Measurements from ENCODE around the gene CABP1.

Gene CABP1

DNA sequence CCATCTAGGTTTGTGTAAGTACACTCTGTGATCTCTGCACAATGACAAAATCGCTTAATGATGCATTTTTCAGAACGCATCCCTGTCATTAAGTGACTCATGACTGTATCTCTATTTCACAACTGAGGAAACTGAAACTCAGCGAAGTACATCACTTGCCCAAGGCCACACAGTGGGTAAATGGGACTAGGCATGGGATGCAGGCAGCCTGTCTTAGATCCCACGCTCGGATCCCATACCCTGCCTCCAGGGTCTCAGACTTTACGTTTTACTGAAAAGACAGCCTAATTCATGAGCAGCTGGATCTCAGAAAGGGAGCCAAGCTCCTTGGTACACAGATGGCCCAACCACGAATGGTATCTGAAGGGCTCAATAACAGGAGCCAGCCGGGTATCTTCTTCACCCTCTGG is 44.1 kb downstream of the CABP1 start:
- Mint-ChIP-seq H3K4me1 (peaks cover 20% of the 10 kb centered on the region), H3K9me3 (no peaks in the 10 kb centered on the region), H3K36me3 (ENCODE audit: insufficient read depth) (peaks cover 11% of the 10 kb centered on the region), H3K27ac (ENCODE audit: low read depth) (peak overlapping the region; percentile 49), H3K27me3 (no peaks in the 10 kb centered on the region), H3K4me3 (peak overlapping the region; percentile 83)
- ATAC-seq (replicated peaks; ENCODE audit: extremely low read depth, poor library complexity, severe bottlenecking) (no peak), DNase-seq (ENCODE audit: low spot score in 2 of 2) (no peak)

DNA sequence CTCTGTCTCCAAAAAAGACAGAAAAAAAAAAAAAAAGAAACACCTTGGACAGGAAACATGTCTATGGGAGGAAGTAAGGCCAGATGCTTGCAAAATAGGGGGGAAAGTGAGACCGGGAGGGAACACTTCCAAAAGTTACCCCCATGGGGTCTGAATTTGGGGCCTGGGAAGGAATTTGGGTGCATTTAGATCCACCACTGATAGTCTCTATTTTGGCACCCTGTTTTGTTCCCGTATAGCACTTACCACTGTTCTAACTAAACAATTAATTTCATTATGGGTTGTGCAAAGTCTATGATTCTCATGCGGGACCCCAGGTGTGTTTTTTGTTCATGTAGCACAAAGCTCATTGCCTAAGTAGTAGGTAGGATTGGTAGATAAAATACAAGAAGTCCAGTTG is 45.1 kb downstream of the CABP1 start:
- H3K27ac Mint-ChIP-seq (ENCODE audit: low read depth) = peak overlapping the region; percentile 75
- H3K4me3 Mint-ChIP-seq = peak overlapping the region; percentile 83
- H3K4me1 Mint-ChIP-seq = peaks cover 20% of the 10 kb centered on the region
- DNase-seq (ENCODE audit: low spot score in 2 of 2) = no peak
- peaks cover 11% of the 10 kb centered on the region for H3K36me3 Mint-ChIP-seq (ENCODE audit: insufficient read depth)
- no peak for ATAC-seq (replicated peaks; ENCODE audit: extremely low read depth, poor library complexity, severe bottlenecking)
- H3K9me3 Mint-ChIP-seq = no peaks in the 10 kb centered on the region
- no peaks in the 10 kb centered on the region for H3K27me3 Mint-ChIP-seq

- ATAC-seq (replicated peaks; ENCODE audit: extremely low read depth, poor library complexity, severe bottlenecking) = peak; percentile 84
- DNase-seq (ENCODE audit: low spot score in 2 of 2) = peak; percentile 93 to 95
- Mint-ChIP-seq H3K36me3 (ENCODE audit: insufficient read depth) (peaks cover 11% of the 10 kb centered on the region), H3K9me3 (no peaks in the 10 kb centered on the region), H3K4me3 (peak overlapping the region; percentile 83), H3K27ac (ENCODE audit: low read depth) (peak overlapping the region; percentile 75), H3K27me3 (no peaks in the 10 kb centered on the region), H3K4me1 (peaks cover 24% of the 10 kb centered on the region)
Observed at GRCh38 chr12:120686151-120686689, 45.8 kb downstream of the CABP1 start.

DNA sequence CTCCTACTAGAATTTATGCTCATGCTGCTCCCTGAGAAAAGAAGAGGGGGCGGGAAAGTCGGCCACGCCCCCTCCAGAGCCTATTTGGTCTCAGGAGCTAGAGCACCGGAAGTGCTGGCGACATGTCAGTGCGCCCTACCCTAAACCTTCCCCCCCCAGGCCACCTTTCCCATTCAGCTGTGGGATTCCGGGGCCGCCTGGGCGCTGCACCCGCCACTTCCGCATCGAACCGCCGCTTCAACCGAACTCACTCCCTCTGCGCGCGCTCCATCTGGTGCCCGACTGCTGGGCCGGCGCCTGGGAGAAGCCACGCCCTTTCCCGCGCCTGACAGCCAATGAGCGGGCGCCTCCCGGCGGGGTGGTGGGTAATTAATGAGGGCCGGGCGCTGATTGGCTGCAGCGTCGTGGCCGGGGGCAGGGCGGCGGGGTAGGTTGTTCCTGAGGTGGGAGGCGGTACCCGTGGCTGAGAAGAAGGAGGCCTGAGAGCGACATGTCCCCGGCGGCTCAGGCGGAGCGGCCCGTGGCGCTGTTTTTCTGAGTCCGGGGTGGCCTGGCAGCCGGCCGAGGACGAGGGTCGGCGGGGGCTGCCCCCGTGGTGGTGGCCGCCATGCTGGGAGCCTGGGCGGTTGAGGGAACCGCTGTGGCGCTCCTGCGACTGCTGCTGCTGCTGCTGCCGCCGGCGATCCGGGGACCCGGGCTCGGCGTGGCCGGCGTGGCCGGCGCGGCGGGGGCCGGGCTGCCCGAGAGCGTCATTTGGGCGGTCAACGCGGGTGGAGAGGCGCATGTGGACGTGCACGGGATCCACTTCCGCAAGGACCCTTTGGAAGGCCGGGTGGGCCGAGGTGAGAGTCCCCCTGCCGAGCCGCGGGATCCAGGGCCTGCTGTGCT is 46.5 kb downstream of the CABP1 start, which contains the start of gene MLEC:
TSS of gene MLEC (plus strand) at position 460 of the 888 bp plus-strand sequence. CDS start at position 608, 148 bp downstream.
- Mint-ChIP-seq H3K4me3 (peak within 1 kb of the TSS; percentile 83), H3K27me3 (no peaks in the 10 kb centered on the region), H3K27ac (ENCODE audit: low read depth) (peak within 1 kb of the TSS; percentile 75), H3K9me3 (no peaks in the 10 kb centered on the region), H3K4me1 (peaks cover 26% of the 10 kb centered on the region), H3K36me3 (ENCODE audit: insufficient read depth) (peaks cover 11% of the 10 kb centered on the region)
- ATAC-seq (replicated peaks; ENCODE audit: extremely low read depth, poor library complexity, severe bottlenecking) = peak; percentile 81
- DNase-seq (ENCODE audit: low spot score in 2 of 2) = peak; percentile 99

- ATAC-seq (replicated peaks; ENCODE audit: extremely low read depth, poor library complexity, severe bottlenecking) (no peak), DNase-seq (ENCODE audit: low spot score in 2 of 2) (no peak)
- peaks cover 34% of the 10 kb centered on the region for H3K4me1 Mint-ChIP-seq
- no peaks in the 10 kb centered on the region for H3K27me3 Mint-ChIP-seq
- H3K9me3 Mint-ChIP-seq = no peaks in the 10 kb centered on the region
- peak overlapping the region; percentile 35 for H3K27ac Mint-ChIP-seq (ENCODE audit: low read depth)
- peak overlapping the region; percentile 83 for H3K4me3 Mint-ChIP-seq
- H3K36me3 Mint-ChIP-seq (ENCODE audit: insufficient read depth) = peaks cover 11% of the 10 kb centered on the region
Observed at GRCh38 chr12:120687578-120688289, 47.3 kb downstream of the CABP1 start.

- ATAC-seq (replicated peaks; ENCODE audit: extremely low read depth, poor library complexity, severe bottlenecking) = no peak
- Mint-ChIP-seq H3K9me3 (no peaks in the 10 kb centered on the region), H3K27me3 (no peaks in the 10 kb centered on the region), H3K27ac (ENCODE audit: low read depth) (peak overlapping the region; percentile 35), H3K4me1 (peaks cover 41% of the 10 kb centered on the region), H3K4me3 (peak overlapping the region; percentile 83), H3K36me3 (ENCODE audit: insufficient read depth) (peaks cover 11% of the 10 kb centered on the region)
- DNase-seq (ENCODE audit: low spot score in 2 of 2) = no peak
Observed at GRCh38 chr12:120688527-120689071, 48.2 kb downstream of the CABP1 start.

DNA sequence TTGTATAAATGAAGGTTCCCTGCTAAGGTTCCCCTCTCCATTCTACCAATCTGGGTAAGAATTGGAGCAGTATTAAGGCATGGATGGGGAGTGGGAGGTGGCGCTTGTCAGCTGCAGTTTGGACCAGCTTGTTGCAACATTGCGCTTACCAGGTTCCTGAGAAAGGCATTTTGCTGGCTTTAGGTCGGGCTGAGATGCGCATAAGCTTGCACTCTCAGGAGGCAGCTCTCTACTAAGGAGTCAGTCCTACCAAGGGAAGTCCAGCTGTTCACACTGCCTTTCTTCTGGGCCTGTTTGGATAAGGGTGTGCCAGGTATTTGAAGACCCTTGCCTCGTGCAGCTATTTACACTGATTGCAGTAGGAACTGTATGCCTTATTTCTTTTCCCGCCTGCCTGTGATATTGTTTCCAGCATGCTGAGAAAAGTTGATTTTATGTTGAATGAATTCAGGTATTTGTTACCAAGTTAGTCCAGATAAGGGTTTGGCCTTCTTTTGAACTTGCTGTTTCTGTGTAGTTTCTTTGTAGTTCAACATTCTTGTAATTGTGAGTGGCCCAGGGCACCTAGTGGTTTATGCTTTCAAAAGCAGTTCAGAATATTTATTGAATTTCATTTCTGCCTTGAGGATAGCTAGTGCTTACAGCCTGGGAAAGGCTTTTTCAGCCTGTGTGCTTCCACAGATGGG is 49.1 kb downstream of the CABP1 start:
- DNase-seq (ENCODE audit: low spot score in 2 of 2) = no peak
- no peaks in the 10 kb centered on the region for H3K9me3 Mint-ChIP-seq
- H3K4me1 Mint-ChIP-seq = peaks cover 44% of the 10 kb centered on the region
- H3K27me3 Mint-ChIP-seq = no peaks in the 10 kb centered on the region
- H3K27ac Mint-ChIP-seq (ENCODE audit: low read depth) = no peak overlapping the region
- peak overlapping the region; percentile 83 for H3K4me3 Mint-ChIP-seq
- H3K36me3 Mint-ChIP-seq (ENCODE audit: insufficient read depth) = peaks cover 13% of the 10 kb centered on the region
- no peak for ATAC-seq (replicated peaks; ENCODE audit: extremely low read depth, poor library complexity, severe bottlenecking)

DNA sequence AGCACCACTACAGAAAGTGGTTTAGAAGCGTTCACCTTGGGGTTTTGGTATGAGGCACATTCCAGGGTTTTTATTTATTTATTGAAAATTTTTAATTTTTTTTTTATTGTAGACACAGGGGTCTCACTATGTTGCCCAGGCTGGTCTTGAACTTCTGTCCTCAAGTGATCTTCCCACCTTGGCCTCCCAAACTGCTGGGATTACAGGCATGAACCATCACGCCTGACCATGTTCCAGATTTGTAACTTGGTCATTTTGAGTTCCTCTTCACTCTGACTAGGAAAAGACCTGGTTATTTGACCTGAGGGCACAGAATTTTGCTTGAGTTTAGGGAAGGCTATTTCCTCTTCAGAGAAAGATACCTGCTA is 49.6 kb downstream of the CABP1 start:
- DNase-seq (ENCODE audit: low spot score in 2 of 2) = no peak
- Mint-ChIP-seq H3K27me3 (no peaks in the 10 kb centered on the region), H3K4me3 (no peak overlapping the region), H3K9me3 (no peaks in the 10 kb centered on the region), H3K27ac (ENCODE audit: low read depth) (no peak overlapping the region), H3K36me3 (ENCODE audit: insufficient read depth) (peaks cover 18% of the 10 kb centered on the region), H3K4me1 (peaks cover 47% of the 10 kb centered on the region)
- no peak for ATAC-seq (replicated peaks; ENCODE audit: extremely low read depth, poor library complexity, severe bottlenecking)

GRCh38 chr12:120690978-120691377 is 50.6 kb downstream of the CABP1 start:
- H3K27me3 Mint-ChIP-seq = no peaks in the 10 kb centered on the region
- ATAC-seq (replicated peaks; ENCODE audit: extremely low read depth, poor library complexity, severe bottlenecking) (no peak), DNase-seq (ENCODE audit: low spot score in 2 of 2) (no peak)
- H3K27ac Mint-ChIP-seq (ENCODE audit: low read depth) = no peak overlapping the region
- H3K36me3 Mint-ChIP-seq (ENCODE audit: insufficient read depth) = peaks cover 18% of the 10 kb centered on the region
- no peaks in the 10 kb centered on the region for H3K9me3 Mint-ChIP-seq
- H3K4me3 Mint-ChIP-seq = no peak overlapping the region
- peaks cover 47% of the 10 kb centered on the region for H3K4me1 Mint-ChIP-seq

DNA sequence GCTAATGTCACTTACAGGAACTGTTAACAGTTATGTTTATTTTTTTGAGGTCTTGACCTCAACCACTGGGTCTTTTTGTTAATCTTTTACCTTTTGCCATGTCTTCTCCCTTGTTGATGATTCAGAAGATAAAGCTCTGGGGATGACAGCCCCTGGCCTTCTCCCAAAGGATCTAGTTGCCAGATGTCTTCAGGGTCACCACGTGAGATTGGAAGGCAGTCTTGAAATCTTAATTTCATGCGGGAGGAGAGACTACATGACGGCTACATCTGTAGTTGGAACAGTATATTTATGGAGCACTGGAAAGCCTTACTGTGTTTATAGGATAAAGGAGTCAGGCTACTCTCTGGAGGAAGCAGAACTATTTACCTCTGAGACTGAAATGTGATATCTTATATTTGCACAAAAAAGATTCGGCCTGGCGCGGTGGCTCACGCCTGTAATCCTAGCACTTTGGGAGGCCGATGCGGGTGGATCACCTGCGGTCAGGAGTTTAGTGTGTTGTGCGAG is 52.2 kb downstream of the CABP1 start:
- H3K27me3 Mint-ChIP-seq = no peaks in the 10 kb centered on the region
- no peak overlapping the region for H3K4me3 Mint-ChIP-seq
- ATAC-seq (replicated peaks; ENCODE audit: extremely low read depth, poor library complexity, severe bottlenecking) = no peak
- H3K9me3 Mint-ChIP-seq = no peaks in the 10 kb centered on the region
- peaks cover 18% of the 10 kb centered on the region for H3K36me3 Mint-ChIP-seq (ENCODE audit: insufficient read depth)
- H3K4me1 Mint-ChIP-seq = peaks cover 45% of the 10 kb centered on the region
- DNase-seq (ENCODE audit: low spot score in 2 of 2) = no peak
- H3K27ac Mint-ChIP-seq (ENCODE audit: low read depth) = no peak overlapping the region

- Mint-ChIP-seq H3K9me3 (no peaks in the 10 kb centered on the region), H3K36me3 (ENCODE audit: insufficient read depth) (peaks cover 18% of the 10 kb centered on the region), H3K27ac (ENCODE audit: low read depth) (no peak overlapping the region), H3K4me3 (no peak overlapping the region), H3K4me1 (peaks cover 33% of the 10 kb centered on the region), H3K27me3 (no peaks in the 10 kb centered on the region)
- ATAC-seq (replicated peaks; ENCODE audit: extremely low read depth, poor library complexity, severe bottlenecking) (no peak), DNase-seq (ENCODE audit: low spot score in 2 of 2) (no peak)
Observed at GRCh38 chr12:120693848-120694247, 53.4 kb downstream of the CABP1 start.

DNA sequence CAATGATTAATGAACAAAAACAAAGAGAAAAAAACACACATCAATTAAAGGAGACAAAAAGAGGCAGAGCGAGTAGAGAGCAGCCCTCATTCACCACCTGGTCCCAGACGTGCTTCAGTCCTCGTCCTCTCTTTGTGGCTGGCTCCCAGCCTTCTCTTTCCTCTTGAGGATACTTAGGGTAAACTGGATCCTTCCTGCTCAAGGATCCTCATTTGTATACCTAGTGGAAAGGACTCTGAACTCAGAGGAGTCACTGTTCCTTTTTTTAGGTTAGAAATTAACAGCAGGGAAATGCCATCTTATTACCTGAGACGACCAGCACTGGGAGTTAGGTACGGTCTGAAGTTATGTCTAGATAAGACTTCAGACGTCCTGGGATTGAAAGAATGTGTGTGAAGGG is 56.2 kb downstream of the CABP1 start:
- peaks cover 23% of the 10 kb centered on the region for H3K36me3 Mint-ChIP-seq (ENCODE audit: insufficient read depth)
- H3K27me3 Mint-ChIP-seq = no peaks in the 10 kb centered on the region
- ATAC-seq (replicated peaks; ENCODE audit: extremely low read depth, poor library complexity, severe bottlenecking) (no peak), DNase-seq (ENCODE audit: low spot score in 2 of 2) (no peak)
- no peak overlapping the region for H3K4me3 Mint-ChIP-seq
- H3K27ac Mint-ChIP-seq (ENCODE audit: low read depth) = no peak overlapping the region
- H3K4me1 Mint-ChIP-seq = peaks cover 21% of the 10 kb centered on the region
- no peaks in the 10 kb centered on the region for H3K9me3 Mint-ChIP-seq

All from central memory CD8-positive, alpha-beta T cell (primary cell).